ENCODE measurements around the gene KHK. TPM values are rescaled to one million over a fixed set of nuclear protein-coding genes. Genes with fewer than 3 reads are reported as not detected.
A peak's percentile ranks its signal among the peaks of the same experiment; 100 is the strongest.

KHK gene
- total RNA-seq, 2 experiments from 2014 or later, result 12.6 to 12.8 TPM

DNA sequence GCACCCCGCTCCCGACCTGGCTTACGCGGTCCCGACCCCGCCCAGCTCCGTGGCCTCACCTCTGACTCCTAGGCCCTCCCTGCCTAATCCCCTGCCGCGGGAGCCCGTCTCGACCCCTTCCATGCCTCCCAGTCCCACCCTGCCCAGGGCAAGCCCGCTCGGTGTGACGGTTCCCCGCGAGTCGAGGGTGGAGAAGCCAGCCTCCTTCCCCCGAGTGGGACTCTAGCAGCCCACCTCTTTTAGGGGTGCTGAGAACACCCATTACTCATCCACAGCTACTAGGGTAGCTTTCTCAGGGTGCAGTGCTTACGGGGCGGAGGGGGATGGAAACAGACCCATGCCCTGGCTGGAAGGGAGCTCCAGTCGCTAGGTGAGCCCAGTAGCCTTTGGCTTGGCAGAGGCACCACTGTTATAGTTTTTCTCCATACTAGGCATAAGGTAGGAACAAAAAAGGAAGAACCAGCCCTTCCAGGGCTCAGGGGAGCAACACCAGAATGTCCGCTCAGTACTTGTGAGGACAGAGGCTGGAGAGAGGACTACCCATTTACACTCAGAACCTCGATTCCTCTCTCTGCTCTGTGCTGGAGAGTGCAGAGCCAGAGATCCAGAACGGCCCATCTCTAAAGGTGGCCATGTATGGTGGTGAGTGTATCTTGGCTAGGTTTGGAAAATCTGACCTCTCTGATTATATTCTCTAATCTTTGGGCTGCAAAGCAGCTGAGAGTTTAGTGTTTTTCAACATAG is 34.5 kb upstream of the KHK start:
- DNase-seq, result no peak
- peaks cover 14% of the 10 kb centered on the region for H3K27me3 Mint-ChIP-seq
- H3K27ac Mint-ChIP-seq, result peak overlapping the region; percentile 72
- peaks cover 27% of the 10 kb centered on the region for H3K4me1 Mint-ChIP-seq
- peak overlapping the region; percentile 89 for H3K4me3 Mint-ChIP-seq
- H3K9me3 Mint-ChIP-seq, result peaks cover 4% of the 10 kb centered on the region
- peaks cover 20% of the 10 kb centered on the region for H3K36me3 Mint-ChIP-seq

DNA sequence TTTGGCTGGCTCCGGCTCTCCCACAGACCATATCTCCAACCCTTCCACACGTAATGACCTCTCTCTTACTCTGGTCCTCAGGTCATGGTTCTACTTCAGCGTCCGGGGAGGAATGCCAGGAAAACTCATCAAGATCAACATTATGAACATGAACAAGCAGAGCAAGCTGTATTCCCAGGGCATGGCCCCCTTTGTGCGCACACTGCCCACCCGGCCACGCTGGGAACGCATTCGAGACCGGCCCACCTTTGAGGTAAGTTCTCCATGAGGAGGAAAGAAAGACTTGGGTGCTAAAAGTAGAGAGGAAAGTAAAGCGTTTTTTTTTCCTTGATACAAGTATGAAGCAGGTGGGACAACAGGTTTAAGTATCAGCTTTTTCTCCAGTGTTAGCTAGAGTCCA is 33.3 kb upstream of the KHK start:
- H3K27me3 Mint-ChIP-seq, result peaks cover 14% of the 10 kb centered on the region
- peak overlapping the region; percentile 23 for H3K4me3 Mint-ChIP-seq
- H3K27ac Mint-ChIP-seq, result no peak overlapping the region
- H3K36me3 Mint-ChIP-seq, result peaks cover 20% of the 10 kb centered on the region
- H3K9me3 Mint-ChIP-seq, result peaks cover 4% of the 10 kb centered on the region
- H3K4me1 Mint-ChIP-seq, result peaks cover 25% of the 10 kb centered on the region
- no peak for DNase-seq

DNA sequence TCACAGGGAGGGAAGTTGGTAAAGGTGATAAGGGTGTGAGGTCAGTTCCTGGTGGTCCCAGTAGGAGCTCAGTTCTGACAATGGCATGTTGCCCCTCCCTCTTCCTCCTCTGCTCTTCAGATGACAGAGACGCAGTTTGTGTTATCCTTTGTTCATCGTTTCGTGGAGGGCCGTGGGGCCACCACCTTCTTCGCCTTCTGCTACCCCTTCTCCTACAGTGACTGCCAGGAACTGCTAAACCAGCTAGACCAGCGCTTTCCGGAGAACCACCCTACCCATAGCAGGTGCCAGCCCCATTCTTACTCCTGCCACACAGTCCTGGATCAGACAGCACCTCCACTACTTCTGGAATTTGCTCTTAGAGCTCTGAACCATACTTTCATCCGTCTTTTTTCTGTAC is 32.8 kb upstream of the KHK start:
- H3K9me3 Mint-ChIP-seq, result peaks cover 4% of the 10 kb centered on the region
- H3K36me3 Mint-ChIP-seq, result peaks cover 20% of the 10 kb centered on the region
- peaks cover 25% of the 10 kb centered on the region for H3K4me1 Mint-ChIP-seq
- H3K27ac Mint-ChIP-seq, result no peak overlapping the region
- peaks cover 14% of the 10 kb centered on the region for H3K27me3 Mint-ChIP-seq
- no peak overlapping the region for H3K4me3 Mint-ChIP-seq
- no peak for DNase-seq

DNA sequence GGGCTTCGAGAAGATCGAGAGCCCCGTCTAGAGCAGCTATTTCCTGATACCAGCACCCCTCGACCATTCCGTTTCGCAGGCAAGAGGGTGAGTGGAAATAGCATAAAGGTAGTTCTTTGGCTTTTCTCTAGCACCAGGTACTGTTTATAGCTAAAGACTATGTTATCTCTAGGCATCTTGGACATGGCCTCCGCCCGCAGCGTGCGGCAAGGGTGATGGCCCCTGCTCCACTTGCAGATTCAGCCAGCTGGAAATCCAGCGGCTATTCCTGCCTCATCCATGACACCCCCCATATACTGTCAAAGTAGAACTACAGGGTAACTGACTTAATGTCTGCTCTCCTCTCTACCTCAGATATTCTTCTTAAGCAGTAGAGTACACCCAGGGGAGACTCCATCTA is 31.9 kb upstream of the KHK start:
- Mint-ChIP-seq H3K4me3 (no peak overlapping the region), H3K27ac (no peak overlapping the region), H3K27me3 (peaks cover 14% of the 10 kb centered on the region), H3K9me3 (peaks cover 4% of the 10 kb centered on the region), H3K4me1 (peaks cover 20% of the 10 kb centered on the region), H3K36me3 (peaks cover 16% of the 10 kb centered on the region)
- no peak for DNase-seq

DNA sequence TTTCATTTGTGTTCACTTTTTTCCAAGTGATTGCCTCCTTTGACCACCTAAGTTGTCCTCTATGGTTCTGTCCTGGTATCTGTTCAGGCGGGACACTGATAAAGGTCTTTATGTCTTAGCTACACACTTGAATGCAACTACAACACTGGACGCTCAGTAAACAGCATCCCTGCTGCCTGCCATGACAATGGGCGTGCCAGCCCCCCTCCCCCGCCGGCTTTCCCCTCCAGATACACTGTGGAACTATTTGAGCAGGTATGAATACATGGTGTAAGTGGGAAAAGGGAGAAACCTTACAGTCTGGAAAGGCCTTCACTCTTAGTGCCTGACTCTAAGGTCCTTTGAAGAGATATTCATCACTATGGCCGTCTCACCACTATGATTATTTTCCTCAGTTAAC is 29.4 kb upstream of the KHK start:
- no peak for DNase-seq
- H3K9me3 Mint-ChIP-seq, result no peaks in the 10 kb centered on the region
- peaks cover 3% of the 10 kb centered on the region for H3K36me3 Mint-ChIP-seq
- no peaks in the 10 kb centered on the region for H3K27me3 Mint-ChIP-seq
- peaks cover 5% of the 10 kb centered on the region for H3K4me1 Mint-ChIP-seq
- H3K27ac Mint-ChIP-seq, result no peak overlapping the region
- no peak overlapping the region for H3K4me3 Mint-ChIP-seq

DNA sequence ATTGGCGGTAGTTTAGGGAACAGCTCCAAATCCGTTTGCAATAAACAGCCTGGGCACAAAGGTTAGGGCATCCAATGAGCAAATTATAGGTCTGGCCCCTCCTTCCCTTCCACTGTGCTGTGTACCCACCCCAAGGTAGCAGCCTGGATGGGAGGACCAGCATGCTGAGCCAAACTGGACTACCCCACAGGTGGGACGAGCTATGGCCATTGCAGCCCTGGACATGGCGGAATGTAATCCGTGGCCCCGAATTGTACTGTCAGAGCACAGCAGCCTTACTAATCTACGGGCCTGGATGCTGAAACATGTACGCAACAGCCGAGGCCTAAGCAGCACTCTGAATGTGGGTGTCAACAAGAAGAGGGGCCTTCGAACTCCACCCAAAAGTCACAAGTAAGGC is 28.4 kb upstream of the KHK start:
- no peaks in the 10 kb centered on the region for H3K27me3 Mint-ChIP-seq
- H3K4me3 Mint-ChIP-seq, result no peak overlapping the region
- peaks cover 11% of the 10 kb centered on the region for H3K36me3 Mint-ChIP-seq
- H3K9me3 Mint-ChIP-seq, result no peaks in the 10 kb centered on the region
- no peak overlapping the region for H3K27ac Mint-ChIP-seq
- DNase-seq, result no peak
- H3K4me1 Mint-ChIP-seq, result peaks cover 5% of the 10 kb centered on the region

DNA sequence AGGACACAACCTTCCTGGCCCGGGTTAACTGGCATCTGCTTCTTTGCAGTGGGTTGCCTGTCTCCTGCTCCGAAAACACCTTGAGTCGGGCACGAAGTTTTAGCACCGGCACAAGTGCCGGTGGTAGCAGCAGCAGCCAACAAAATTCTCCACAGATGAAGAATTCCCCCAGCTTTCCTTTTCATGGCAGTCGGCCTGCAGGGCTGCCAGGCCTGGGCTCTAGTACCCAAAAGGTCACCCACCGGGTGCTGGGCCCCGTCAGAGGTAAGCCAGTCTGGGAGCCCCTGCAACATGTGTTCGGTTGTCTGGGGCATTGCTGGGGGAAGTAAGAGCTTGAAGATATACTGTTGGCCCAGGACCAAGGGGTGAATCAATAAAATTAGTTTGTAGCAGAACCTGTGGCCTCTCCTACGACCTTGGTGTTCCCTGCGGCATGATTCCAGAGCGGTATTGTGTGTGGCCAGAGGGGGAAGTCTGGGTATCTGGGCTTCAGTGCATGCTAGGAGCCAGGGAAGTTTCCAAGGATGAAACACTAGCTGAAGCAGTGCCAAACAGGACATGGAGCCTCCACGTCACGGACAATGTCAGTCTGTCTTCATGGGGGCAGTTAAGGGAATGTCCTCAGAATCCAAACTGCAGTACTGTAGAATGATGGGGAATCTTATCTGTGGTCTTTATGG is 27.3 kb upstream of the KHK start:
- no peaks in the 10 kb centered on the region for H3K9me3 Mint-ChIP-seq
- no peak overlapping the region for H3K27ac Mint-ChIP-seq
- peaks cover 8% of the 10 kb centered on the region for H3K4me1 Mint-ChIP-seq
- no peaks in the 10 kb centered on the region for H3K27me3 Mint-ChIP-seq
- no peak overlapping the region for H3K4me3 Mint-ChIP-seq
- DNase-seq, result no peak
- peaks cover 14% of the 10 kb centered on the region for H3K36me3 Mint-ChIP-seq

DNA sequence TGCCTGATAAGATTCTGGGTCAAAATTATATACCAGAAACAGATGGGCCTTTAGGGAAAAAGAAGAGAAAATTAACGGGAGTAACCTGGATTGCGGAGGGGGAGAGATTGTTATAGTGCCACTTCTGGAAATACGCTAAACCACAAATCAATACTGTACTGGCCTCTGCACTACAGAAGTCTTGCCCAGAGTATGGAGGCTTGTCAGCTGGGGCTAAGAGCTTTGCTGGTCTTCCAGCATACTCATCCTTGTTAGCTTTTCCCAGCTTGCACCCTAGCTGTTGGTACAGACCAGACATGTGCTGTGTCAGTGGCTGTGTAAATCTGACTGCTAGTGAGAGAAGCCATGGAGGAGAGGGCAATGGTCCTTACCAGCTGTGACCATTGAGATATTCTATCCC is 26.2 kb upstream of the KHK start:
- Mint-ChIP-seq H3K36me3 (peaks cover 14% of the 10 kb centered on the region), H3K27ac (no peak overlapping the region), H3K4me1 (peaks cover 8% of the 10 kb centered on the region), H3K9me3 (no peaks in the 10 kb centered on the region), H3K27me3 (no peaks in the 10 kb centered on the region), H3K4me3 (no peak overlapping the region)
- DNase-seq, result no peak

DNA sequence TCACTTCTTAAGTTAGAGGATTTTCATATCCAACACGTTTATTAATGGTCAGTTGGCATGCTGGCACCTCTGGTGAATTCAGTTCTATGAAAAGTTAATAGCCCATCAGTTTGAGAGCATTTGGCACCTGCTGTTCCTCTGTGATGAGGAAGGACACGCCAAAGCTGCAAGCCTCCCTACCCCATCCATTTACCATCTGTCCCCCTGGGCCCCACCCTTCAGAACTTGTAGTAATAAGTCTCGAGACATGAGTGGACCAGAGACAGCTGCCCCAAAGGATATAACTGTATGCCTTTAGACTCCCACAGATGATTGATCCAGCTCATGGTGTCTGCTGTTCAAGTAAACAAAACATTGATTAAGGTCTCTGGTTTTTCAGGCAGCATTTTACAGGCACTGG is 21.4 kb upstream of the KHK start:
- no peak for DNase-seq
- Mint-ChIP-seq H3K27me3 (no peaks in the 10 kb centered on the region), H3K36me3 (peaks cover 47% of the 10 kb centered on the region), H3K27ac (no peak overlapping the region), H3K9me3 (no peaks in the 10 kb centered on the region), H3K4me3 (no peak overlapping the region), H3K4me1 (peaks cover 34% of the 10 kb centered on the region)

DNA sequence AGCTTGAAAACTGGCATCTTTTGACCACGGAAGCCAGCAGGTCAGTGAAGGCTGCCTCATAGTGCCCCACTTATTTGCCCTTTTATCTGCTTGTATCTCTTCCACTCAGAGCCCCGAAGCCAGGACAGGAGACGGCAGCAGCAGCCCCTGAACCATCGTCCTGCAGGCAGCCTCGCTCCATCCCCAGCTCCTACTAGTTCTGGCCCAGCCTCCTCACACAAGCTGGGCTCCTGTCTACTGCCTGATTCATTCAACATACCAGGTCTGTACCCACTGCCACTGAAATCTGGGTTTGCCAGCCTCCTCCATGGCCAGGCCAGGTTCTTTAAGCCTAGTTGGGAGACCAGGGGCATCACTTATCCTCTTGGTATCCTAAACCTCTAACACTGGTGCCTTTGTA is 19.2 kb upstream of the KHK start:
- no peak overlapping the region for H3K4me3 Mint-ChIP-seq
- peaks cover 41% of the 10 kb centered on the region for H3K4me1 Mint-ChIP-seq
- peaks cover 53% of the 10 kb centered on the region for H3K36me3 Mint-ChIP-seq
- H3K27me3 Mint-ChIP-seq, result no peaks in the 10 kb centered on the region
- DNase-seq, result no peak
- no peaks in the 10 kb centered on the region for H3K9me3 Mint-ChIP-seq
- H3K27ac Mint-ChIP-seq, result no peak overlapping the region

DNA sequence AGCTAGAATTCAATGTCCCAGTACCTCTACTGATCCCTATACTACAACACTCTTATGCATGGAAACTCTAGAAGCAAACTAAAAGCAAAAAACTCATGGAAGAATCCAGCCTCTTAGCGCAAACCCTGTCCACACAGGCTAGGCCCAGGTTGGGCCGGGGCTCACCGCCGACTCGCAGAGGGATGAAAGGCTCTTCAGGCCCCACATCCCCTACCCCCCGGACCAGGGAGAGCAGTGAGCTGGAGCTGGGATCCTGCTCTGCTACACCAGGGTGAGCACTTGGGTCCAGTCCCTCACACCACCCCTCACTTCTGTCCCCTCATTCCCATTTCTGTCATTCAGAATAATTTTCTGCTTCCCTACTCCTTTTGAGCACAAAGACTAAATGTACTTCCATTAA is 17.1 kb upstream of the KHK start:
- peaks cover 50% of the 10 kb centered on the region for H3K4me1 Mint-ChIP-seq

DNA sequence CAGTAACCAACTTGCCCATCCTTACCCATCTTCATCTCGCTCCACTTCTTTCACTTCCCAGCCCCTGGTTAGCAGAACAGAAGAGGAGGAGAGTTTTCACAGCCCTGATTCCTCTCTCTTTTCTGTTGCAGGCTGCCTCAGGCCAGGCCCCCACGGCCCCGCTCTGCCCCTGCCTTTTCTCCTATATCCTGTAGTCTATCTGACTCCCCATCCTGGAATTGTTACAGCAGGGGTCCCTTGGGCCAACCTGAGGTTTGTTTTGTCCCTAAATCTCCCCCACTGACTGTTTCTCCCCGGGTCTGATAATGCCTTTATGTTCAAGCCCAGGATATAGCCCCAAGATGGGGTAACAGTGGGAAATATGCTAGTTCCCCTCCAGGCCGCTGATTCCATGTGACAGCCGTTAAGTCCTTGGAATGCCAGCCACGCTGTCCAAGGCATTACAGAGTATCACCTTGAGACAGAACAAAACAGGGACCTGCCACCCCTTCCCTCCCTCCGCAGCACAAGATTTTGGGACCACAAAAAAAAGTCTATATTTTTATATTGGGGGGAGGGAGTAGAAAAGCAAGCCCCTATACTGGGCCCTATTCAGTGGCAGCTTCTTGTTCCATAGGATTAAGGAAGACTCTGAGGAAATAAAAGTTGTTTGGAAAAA is 16.5 kb upstream of the KHK start:
- Mint-ChIP-seq H3K4me3 (peak overlapping the region; percentile 97), H3K27ac (peak overlapping the region; percentile 93), H3K4me1 (peaks cover 56% of the 10 kb centered on the region), H3K36me3 (peaks cover 41% of the 10 kb centered on the region), H3K9me3 (no peaks in the 10 kb centered on the region), H3K27me3 (no peaks in the 10 kb centered on the region)
- DNase-seq, result no peak

More for the DNA sequence above, 17.1 kb upstream of the KHK start:
- peak overlapping the region; percentile 97 for H3K4me3 Mint-ChIP-seq
- H3K36me3 Mint-ChIP-seq, result peaks cover 42% of the 10 kb centered on the region
- H3K27ac Mint-ChIP-seq, result peak overlapping the region; percentile 79
- H3K9me3 Mint-ChIP-seq, result no peaks in the 10 kb centered on the region
- no peaks in the 10 kb centered on the region for H3K27me3 Mint-ChIP-seq
- no peak for DNase-seq

DNA sequence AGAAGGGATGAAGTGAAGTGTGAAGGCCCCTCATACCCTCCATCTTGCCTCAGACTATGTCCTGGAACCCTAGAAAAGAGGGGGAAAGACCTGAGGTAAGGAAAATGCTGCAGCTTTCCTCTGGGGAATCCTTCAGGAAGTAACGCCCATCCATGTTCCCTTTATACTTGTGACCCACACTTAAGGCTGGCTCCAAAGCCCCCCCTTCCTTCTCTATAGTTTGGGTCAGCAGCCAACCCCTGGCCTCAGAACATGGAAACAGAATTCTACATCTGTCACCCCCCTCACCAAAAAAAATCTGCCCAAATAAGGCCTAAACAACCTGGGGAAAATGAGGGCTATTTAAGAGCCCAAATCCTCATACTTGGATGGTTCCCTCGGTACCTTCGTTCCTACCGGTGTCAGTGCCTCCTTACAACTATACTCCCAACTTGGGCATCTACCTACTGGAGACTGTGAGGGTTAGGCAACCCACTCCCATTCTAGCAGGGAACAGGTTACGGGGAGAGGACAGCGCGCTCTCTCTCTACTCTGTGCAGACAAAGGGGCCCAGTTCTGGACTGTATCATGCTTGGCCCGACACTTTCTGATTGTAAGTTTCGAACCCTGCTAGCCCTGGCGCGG is 15.8 kb upstream of the KHK start:
- Mint-ChIP-seq H3K36me3 (peaks cover 37% of the 10 kb centered on the region), H3K4me1 (peaks cover 59% of the 10 kb centered on the region), H3K4me3 (peak overlapping the region; percentile 97), H3K9me3 (no peaks in the 10 kb centered on the region), H3K27ac (peak overlapping the region; percentile 93), H3K27me3 (no peaks in the 10 kb centered on the region)
- DNase-seq, result no peak

DNA sequence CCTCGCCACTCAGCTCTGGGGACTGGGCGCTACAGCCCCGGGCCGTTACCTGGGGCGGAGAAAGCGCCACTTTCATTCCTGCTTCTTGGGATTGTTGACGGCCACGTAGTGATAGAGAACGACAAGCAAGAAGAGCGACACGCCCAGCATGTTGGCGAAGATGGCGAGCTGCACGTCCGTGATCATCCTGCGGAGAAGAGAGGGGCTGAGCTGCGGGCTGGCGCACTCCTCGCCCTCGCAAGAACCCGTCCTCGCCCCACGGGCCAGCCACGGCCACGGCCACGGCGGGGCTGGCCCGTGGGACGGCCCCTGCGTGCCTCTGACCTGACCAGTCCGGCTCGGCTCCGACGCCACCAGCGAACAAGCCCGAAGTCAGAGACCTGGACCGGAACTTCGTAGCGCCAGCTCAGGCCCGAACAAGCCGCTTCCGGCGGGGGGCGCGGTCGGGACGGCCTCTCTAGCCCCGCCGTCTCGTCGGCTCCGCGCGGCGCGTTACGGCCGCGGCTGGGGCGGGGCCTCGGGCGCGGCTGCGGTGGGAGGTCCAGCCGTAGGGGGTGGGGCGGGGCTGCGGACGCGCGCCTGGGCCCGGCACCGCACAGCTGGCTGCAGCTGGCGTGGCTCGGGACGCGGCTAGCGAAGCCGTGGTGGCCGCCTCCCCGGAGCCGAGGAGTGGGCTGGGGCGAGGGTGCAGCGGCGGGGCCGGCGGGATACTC is 15.1 kb upstream of the KHK start, which contains the start of gene OST4:
Gene OST4, minus strand, starts transcription at position 378 of the 713 bp plus-strand sequence.
- Mint-ChIP-seq H3K36me3 (peaks cover 33% of the 10 kb centered on the region), H3K9me3 (no peaks in the 10 kb centered on the region), H3K4me3 (peak within 1 kb of the TSS; percentile 97), H3K4me1 (peaks cover 58% of the 10 kb centered on the region), H3K27me3 (no peaks in the 10 kb centered on the region), H3K27ac (peak within 1 kb of the TSS; percentile 93)
- DNase-seq, result peak; percentile 93

Measured in activated naive CD8-positive, alpha-beta T cell treated with anti-CD3 and anti-CD28 coated beads for 36 hours (primary cell).